Measurements from ENCODE around the gene FXYD2. TPM values are rescaled to one million over a fixed set of nuclear protein-coding genes. Genes with fewer than 3 reads are reported as not detected.
A peak's percentile ranks its signal among the peaks of the same experiment; 100 is the strongest.
"Not testable (repeated sequence)": the region's sequence is repeated elsewhere in the genome, so short reads cannot be mapped to it uniquely, and the experiment has no call there.

FXYD2 gene
- 1 to 10 TPM; 2.4 to 3.7 TPM for total RNA-seq

DNA sequence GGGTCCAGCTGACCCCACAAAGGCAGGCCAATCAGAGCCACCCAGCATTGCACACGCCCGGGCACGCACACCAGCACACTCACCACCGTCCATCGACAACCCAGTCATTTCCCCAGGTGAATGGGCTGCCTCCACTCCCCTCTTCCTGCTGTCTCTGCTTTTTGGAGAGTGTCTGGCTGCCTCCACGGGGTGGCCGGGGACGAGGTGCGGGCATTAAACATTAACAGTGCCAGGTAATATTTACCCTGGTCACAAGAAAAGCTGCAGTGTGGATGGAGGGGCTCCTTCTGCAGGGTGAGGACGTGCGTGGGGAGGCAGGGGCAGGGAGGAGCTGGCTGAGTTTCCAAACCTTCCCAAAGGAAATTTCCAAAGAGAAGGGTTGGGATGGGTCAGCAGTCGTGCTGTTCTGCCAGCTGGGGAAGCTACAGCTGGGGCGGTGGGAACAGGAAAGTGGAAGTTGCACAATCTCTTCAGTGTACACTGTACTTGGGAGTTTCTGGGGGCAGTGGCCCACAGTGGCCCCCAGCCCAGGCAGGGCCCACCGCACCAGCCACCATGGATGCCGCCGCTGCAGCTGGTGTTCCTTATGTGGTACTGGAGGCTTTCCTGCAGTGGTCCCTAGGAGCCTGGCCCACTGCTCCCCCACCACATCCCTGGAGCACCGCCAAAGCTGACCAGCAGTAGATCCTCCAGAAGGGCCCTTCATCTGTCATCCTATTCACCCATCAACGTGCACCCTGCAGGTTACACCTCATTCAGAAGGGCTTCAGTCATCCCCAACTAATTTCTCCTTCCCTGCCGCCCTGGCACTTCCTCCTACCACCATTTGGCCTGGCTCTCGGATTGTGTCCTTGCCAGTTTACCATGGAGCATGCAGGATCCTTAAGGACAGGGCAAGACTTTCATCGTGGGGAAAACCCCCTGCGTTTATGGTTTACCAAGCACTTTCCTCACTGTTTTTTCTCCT is at the start of gene FXYD2:
Gene FXYD2 (minus strand): TSS at position 174 of the 967 bp plus-strand sequence. CDS start 66 bp downstream, at position 108.
- Mint-ChIP-seq H3K4me3 (peak within 1 kb of the TSS; percentile 40 to 70), H3K4me1 (ENCODE audit: low read depth) (peaks cover 72% of the 10 kb centered on the region), H3K27ac (peak within 1 kb of the TSS; percentile 13), H3K36me3 (ENCODE audit: insufficient read depth in 2 of 2) (no peaks in the 10 kb centered on the region), H3K27me3 (ENCODE audit: low read depth) (no peaks in the 10 kb centered on the region), H3K9me3 (no peaks in the 10 kb centered on the region)
- no peak for DNase-seq
- no peak for ATAC-seq (replicated peaks in 1 of 2)

DNA sequence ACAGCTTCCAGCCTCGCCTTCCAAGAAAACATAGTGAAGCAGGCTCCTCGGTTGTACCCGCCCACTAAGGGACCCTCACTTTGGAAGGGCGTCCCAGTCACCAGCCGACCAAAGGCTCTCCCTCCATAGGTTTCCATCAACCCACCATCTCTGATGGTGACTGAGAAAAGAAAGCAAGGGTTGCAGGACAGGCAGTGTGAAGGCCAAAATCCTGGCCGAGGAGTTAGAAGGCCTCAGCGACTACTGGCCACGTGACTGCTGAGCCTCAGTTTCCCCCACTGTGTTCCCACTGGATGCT is 49.2 kb upstream of the FXYD2 start:
- H3K9me3 Mint-ChIP-seq, result no peaks in the 10 kb centered on the region
- H3K4me1 Mint-ChIP-seq (ENCODE audit: low read depth), result peaks cover 27% of the 10 kb centered on the region
- H3K27me3 Mint-ChIP-seq (ENCODE audit: low read depth), result peaks cover 70% of the 10 kb centered on the region
- ATAC-seq (replicated peaks in 1 of 2) (no peak), DNase-seq (no peak)
- H3K27ac Mint-ChIP-seq, result no peak overlapping the region
- H3K4me3 Mint-ChIP-seq, result no peak overlapping the region
- peaks cover 2 to 3% of the 10 kb centered on the region in 2 donors for H3K36me3 Mint-ChIP-seq (ENCODE audit: insufficient read depth in 2 of 2)

DNA sequence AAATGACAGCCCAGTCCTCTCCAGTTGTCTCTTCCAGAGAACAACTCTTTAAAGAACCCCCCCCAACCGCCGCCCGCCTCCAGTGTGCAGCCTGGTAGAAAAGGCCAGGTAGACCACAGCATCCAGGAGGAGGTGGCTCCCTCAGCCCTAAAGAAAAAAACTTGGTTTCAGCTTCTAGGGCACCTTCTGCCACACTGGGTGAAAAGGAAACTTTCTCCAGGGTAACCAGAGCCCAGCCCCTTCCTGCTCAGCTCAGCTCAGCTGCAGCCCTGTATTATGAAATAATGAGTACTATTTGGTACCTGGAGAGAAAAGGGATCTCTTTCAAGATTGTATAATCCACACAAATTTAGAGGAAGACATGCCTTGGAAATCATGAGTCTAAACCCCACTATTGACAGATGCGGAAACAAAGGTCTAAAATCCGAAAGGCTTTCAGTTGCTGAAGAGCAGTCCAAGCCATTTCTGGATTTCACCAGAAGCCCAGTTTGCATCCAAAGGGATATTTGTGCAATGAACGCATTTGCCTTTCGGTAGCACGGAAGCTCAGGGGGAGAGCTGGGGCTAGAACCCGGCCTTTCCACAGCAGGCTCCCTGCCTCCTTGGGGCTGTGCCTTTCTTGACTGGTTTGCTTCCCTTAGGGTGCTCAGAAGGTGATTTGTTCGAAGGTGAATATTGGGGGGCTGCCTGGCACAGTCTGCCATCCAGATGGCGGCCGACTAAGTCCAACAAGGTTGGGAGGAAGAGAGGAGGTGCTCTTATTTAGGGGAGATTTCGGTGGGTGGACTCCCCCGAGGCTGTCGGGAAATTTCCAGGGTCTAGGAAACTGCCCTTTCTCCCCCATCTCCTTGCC is 48.7 kb upstream of the FXYD2 start:
- no peak for DNase-seq
- Mint-ChIP-seq H3K4me1 (ENCODE audit: low read depth) (peaks cover 30% of the 10 kb centered on the region), H3K27me3 (ENCODE audit: low read depth) (peaks cover 67% of the 10 kb centered on the region), H3K36me3 (ENCODE audit: insufficient read depth in 2 of 2) (peaks cover 2 to 3% of the 10 kb centered on the region in 2 donors), H3K9me3 (no peaks in the 10 kb centered on the region), H3K4me3 (no peak overlapping the region), H3K27ac (no peak overlapping the region)
- ATAC-seq (replicated peaks in 1 of 2), result no peak

- no peak overlapping the region for H3K4me3 Mint-ChIP-seq
- ATAC-seq (replicated peaks in 1 of 2) (no peak), DNase-seq (no peak)
- H3K27me3 Mint-ChIP-seq (ENCODE audit: low read depth), result peaks cover 67% of the 10 kb centered on the region
- peaks cover 32% of the 10 kb centered on the region for H3K4me1 Mint-ChIP-seq (ENCODE audit: low read depth)
- H3K36me3 Mint-ChIP-seq (ENCODE audit: insufficient read depth in 2 of 2), result peaks cover 2 to 3% of the 10 kb centered on the region in 2 donors
- no peaks in the 10 kb centered on the region for H3K9me3 Mint-ChIP-seq
- H3K27ac Mint-ChIP-seq, result no peak overlapping the region
These were observed 47.9 kb upstream of the FXYD2 start for GRCh38 chr11:117872420-117872961.

DNA sequence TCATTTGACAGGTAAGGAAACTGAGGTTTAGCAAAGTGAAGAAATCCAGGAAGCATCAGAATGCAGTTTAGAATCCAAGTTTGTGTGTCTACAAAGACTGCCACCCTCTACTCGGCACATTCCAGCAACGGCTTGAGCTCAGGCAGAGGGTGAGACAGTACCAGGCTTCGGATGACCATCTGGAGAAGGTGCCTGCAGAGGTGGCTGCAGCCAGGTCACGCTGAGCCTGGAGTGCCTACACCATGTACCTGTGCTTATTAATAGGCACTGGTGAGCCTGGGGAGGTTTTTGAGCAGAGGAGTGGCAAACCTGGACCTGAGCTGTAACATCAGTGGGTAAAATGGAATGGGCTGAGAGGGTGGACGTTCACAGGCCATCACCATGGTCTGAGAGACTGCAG is 47.2 kb upstream of the FXYD2 start:
- ATAC-seq (replicated peaks in 1 of 2) (no peak), DNase-seq (no peak)
- H3K4me1 Mint-ChIP-seq (ENCODE audit: low read depth), result peaks cover 28% of the 10 kb centered on the region
- no peaks in the 10 kb centered on the region for H3K9me3 Mint-ChIP-seq
- no peak overlapping the region for H3K4me3 Mint-ChIP-seq
- H3K27ac Mint-ChIP-seq, result no peak overlapping the region
- H3K27me3 Mint-ChIP-seq (ENCODE audit: low read depth), result peaks cover 60% of the 10 kb centered on the region
- H3K36me3 Mint-ChIP-seq (ENCODE audit: insufficient read depth in 2 of 2), result peaks cover 2 to 3% of the 10 kb centered on the region in 2 donors

DNA sequence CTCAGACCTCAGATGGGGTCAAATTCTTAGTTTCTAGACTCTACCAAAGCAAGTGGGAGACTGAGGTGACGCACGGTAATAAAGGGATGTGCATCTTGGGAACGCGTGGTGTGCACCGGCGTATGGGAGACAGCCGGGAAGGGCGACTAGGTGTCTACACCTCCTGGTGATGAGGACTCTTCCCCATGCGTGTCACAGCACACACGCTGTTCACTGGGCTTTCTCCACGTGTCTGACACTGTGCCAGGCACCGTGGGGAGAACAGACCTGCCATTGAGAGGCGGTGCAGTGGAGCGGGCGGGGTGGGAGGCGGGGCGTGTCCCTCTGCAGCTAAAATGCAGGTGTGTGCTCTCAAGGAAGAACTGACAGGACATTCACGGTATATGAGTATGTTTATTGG is 46.6 kb upstream of the FXYD2 start:
- peaks cover 2 to 3% of the 10 kb centered on the region in 2 donors for H3K36me3 Mint-ChIP-seq (ENCODE audit: insufficient read depth in 2 of 2)
- no peak overlapping the region for H3K4me3 Mint-ChIP-seq
- DNase-seq, result no peak
- H3K27ac Mint-ChIP-seq, result no peak overlapping the region
- no peak for ATAC-seq (replicated peaks in 1 of 2)
- peaks cover 25% of the 10 kb centered on the region for H3K4me1 Mint-ChIP-seq (ENCODE audit: low read depth)
- H3K27me3 Mint-ChIP-seq (ENCODE audit: low read depth), result peaks cover 57% of the 10 kb centered on the region
- H3K9me3 Mint-ChIP-seq, result no peaks in the 10 kb centered on the region

DNA sequence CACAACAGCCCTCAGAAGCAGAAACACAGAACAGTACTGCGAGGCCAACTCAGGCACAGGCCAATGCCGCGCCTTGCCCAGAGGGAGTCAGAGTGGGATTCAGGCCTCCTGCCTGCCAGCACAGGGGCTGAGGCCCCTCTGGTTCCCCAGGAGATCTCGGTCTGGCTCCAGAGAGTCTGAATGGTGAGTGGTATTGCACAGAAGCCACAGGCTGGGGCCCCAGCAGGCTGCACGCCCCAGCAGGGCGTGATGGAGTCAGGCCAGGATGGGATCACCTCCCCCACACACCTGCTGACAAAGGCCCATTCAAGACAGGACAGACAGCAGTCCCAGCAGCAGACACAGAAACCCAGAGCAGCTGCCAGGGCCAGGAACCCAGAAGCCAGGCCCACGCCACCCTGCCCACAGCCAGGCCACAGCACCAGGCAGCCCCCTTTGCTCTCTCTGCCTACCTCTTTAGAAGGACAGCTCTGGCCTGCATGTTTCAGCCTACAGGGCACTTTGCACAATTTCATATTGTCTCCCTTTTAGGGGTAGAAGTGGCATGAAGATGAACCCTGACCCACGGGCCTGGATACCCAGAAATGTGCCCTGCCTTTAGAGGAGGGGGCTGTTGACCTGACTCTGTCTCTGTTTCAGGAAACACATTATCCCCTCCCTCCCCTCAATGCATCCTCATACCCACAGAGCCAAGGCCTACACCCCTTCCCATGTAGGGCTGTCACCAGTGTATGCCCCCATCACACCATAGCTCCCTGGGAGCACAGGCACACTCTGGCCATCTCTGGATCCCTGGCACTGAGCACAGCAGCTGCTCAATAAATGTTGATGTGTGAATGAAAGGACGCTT is 45.8 kb upstream of the FXYD2 start:
- Mint-ChIP-seq H3K27ac (no peak overlapping the region), H3K27me3 (ENCODE audit: low read depth) (peaks cover 48% of the 10 kb centered on the region), H3K9me3 (no peaks in the 10 kb centered on the region), H3K4me3 (no peak overlapping the region), H3K36me3 (ENCODE audit: insufficient read depth in 2 of 2) (peaks cover 2 to 3% of the 10 kb centered on the region in 2 donors), H3K4me1 (ENCODE audit: low read depth) (peaks cover 16% of the 10 kb centered on the region)
- no peak for DNase-seq
- peak in 1 of 2 donors; percentile 32 for ATAC-seq (replicated peaks in 1 of 2)

DNA sequence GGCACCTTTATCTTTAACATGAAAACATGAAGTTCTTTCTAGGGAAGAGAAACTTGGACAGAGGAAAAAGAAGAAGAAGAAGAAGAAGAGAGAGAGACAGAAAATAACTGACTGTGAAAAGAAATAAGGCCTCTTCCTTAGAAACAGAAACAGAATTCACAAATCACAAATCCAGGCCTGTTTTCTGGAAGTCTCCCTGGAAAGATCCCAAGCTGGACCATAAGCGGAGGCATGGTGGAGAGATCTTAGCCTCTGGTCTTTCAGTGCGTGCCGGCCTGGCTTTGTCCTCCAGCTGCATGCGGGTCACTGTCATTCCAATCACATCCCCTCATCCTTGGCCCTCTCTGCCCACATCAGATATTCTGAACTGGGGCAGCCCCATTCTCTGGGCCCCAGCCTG is 45.1 kb upstream of the FXYD2 start:
- peaks cover 41% of the 10 kb centered on the region for H3K27me3 Mint-ChIP-seq (ENCODE audit: low read depth)

GRCh38 chr11:117868815-117869561 is 44.4 kb upstream of the FXYD2 start:
- DNase-seq, result no peak
- Mint-ChIP-seq H3K27me3 (ENCODE audit: low read depth) (peaks cover 35% of the 10 kb centered on the region), H3K9me3 (no peaks in the 10 kb centered on the region), H3K36me3 (ENCODE audit: insufficient read depth in 2 of 2) (no peaks in the 10 kb centered on the region), H3K4me1 (ENCODE audit: low read depth) (peaks cover 10% of the 10 kb centered on the region), H3K27ac (no peak overlapping the region), H3K4me3 (no peak overlapping the region)
- no peak for ATAC-seq (replicated peaks in 1 of 2)

More for the DNA sequence above, 45.1 kb upstream of the FXYD2 start:
- H3K9me3 Mint-ChIP-seq, result no peaks in the 10 kb centered on the region
- H3K4me3 Mint-ChIP-seq, result no peak overlapping the region
- no peaks in the 10 kb centered on the region for H3K36me3 Mint-ChIP-seq (ENCODE audit: insufficient read depth in 2 of 2)
- no peak for DNase-seq
- ATAC-seq (replicated peaks in 1 of 2), result no peak
- peaks cover 10% of the 10 kb centered on the region for H3K4me1 Mint-ChIP-seq (ENCODE audit: low read depth)
- H3K27ac Mint-ChIP-seq, result no peak overlapping the region

GRCh38 chr11:117868088-117868487 is 43.5 kb upstream of the FXYD2 start:
- Mint-ChIP-seq H3K36me3 (ENCODE audit: insufficient read depth in 2 of 2) (no peaks in the 10 kb centered on the region), H3K4me1 (ENCODE audit: low read depth) (peaks cover 8% of the 10 kb centered on the region), H3K27me3 (ENCODE audit: low read depth) (peaks cover 28% of the 10 kb centered on the region), H3K4me3 (no peak overlapping the region), H3K27ac (no peak overlapping the region), H3K9me3 (no peaks in the 10 kb centered on the region)
- DNase-seq (no peak), ATAC-seq (replicated peaks in 1 of 2) (peak in 1 of 2 donors; percentile 32)

DNA sequence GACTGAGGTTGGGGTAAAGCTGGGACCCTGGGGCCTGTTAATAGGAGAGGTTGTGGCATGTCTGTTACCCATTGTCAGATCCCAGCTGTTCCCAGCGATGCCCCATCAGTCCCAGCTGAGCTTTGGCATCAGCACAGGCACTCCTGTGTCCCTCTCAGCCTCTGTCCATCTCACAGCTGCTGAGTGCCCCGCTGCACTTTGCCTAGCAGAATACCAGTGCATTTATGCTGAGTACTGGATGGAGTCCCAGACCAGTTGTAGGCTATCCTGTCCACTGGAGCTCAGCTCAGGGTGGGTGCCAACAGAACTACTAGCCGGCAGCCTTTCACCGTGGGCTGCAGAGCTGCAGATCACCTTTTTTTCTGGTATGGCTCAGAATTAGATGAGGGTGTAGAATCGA is 42.0 kb upstream of the FXYD2 start:
- no peak for ATAC-seq (replicated peaks in 1 of 2)

GRCh38 chr11:117865546-117865945 is 41.0 kb upstream of the FXYD2 start:
- DNase-seq; H3K9me3 Mint-ChIP-seq; H3K27me3 Mint-ChIP-seq (ENCODE audit: low read depth); H3K4me1 Mint-ChIP-seq (ENCODE audit: low read depth); ATAC-seq (replicated peaks in 1 of 2); H3K27ac Mint-ChIP-seq; H3K4me3 Mint-ChIP-seq; H3K36me3 Mint-ChIP-seq (ENCODE audit: insufficient read depth in 2 of 2): not testable (repeated sequence)

More for the DNA sequence above, 42.0 kb upstream of the FXYD2 start:
- no peak overlapping the region for H3K4me3 Mint-ChIP-seq
- no peaks in the 10 kb centered on the region for H3K36me3 Mint-ChIP-seq (ENCODE audit: insufficient read depth in 2 of 2)
- H3K9me3 Mint-ChIP-seq, result no peaks in the 10 kb centered on the region
- peaks cover 16% of the 10 kb centered on the region for H3K27me3 Mint-ChIP-seq (ENCODE audit: low read depth)
- H3K4me1 Mint-ChIP-seq (ENCODE audit: low read depth), result peaks cover 10% of the 10 kb centered on the region
- no peak for DNase-seq
- no peak overlapping the region for H3K27ac Mint-ChIP-seq
